Vagina (tissue), 2 donors: ENCODE data around the gene KANK4. TPM values are rescaled to one million over a fixed set of nuclear protein-coding genes. Genes with fewer than 3 reads are reported as not detected.

Experiments
- DNase-seq, 2 donors: peaks; one replicate each; pipeline ENCODE4 v3.0.0-alpha.2; 2017; ENCODE audit errors: extremely low spot score in 2 of 2
- H3K27ac ChIP-seq: fragments of 200-600 bp; sonication (generic); one replicate; pipeline ENCODE4 v1.5.1; 2019
- H3K27me3 ChIP-seq: fragments of 200-600 bp; sonication (generic); one replicate; pipeline ENCODE4 v1.5.1; 2019
- H3K36me3 ChIP-seq, 2 donors: fragments of 200-600 bp; sonication (generic); one replicate each; pipeline ENCODE4 v1.5.1; 2017 to 2019
- H3K4me1 ChIP-seq: fragments of 200-600 bp; sonication (generic); one replicate; pipeline ENCODE4 v1.5.1; 2019
- H3K4me3 ChIP-seq, 2 donors: fragments of 200-600 bp; sonication (generic); 1 replicate in 1 of 2; 2 replicates in 1 of 2; pipeline ENCODE4 v1.5.1; 2016 to 2019
- H3K9me3 ChIP-seq: fragments of 200-600 bp; sonication (generic); one replicate; pipeline ENCODE4 v1.5.1; 2019
- POLR2A ChIP-seq, 2 donors: fragments of 450-650 bp; IDR thresholded peaks; one replicate each; pipeline ENCODE4 v1.6.1; 2017; ENCODE audit warnings: antibody characterized with exemption in 2 of 2, mild to moderate bottlenecking in 2 of 2, moderate library complexity in 2 of 2
- POLR2AphosphoS5 ChIP-seq, 2 donors: sonication (generic); formaldehyde crosslinking; IDR thresholded peaks; one replicate each; pipeline ENCODE4 v1.9.0; 2017; ENCODE audit warnings: antibody characterized with exemption in 2 of 2, mild to moderate bottlenecking in 2 of 2, low read depth in 1 of 2; ENCODE audit not compliant: insufficient read depth in 1 of 2
- intact Hi-C: fragments of 100-400 bp; cut with DNase I; formaldehyde crosslinking; loops from one replicate; pipeline ENCODE4 v1.15.1; 2023
- total RNA-seq: library from RNA; depleted of rRNA; stranded (reverse); fragments of >200 nt; gene quantifications from one replicate; pipeline ENCODE4 v1.2.3, GENCODE V29; 2016
- TF ChIP-seq, protein P1 (sequence below), 3 experiments: fragments of 450-650 bp in 2 of 3; fragments of 200-600 bp in 1 of 3; sonication (generic) in 1 of 3; IDR thresholded peaks; one replicate each; pipeline ENCODE4 v1.5.1; 2017 to 2019; ENCODE audit warnings: antibody characterized with exemption in 3 of 3, mild to moderate bottlenecking in 2 of 3, moderate library complexity in 2 of 3

KANK4 gene
- total RNA-seq, 1 donor from 2014 or later, result 1.2 TPM

DNA sequence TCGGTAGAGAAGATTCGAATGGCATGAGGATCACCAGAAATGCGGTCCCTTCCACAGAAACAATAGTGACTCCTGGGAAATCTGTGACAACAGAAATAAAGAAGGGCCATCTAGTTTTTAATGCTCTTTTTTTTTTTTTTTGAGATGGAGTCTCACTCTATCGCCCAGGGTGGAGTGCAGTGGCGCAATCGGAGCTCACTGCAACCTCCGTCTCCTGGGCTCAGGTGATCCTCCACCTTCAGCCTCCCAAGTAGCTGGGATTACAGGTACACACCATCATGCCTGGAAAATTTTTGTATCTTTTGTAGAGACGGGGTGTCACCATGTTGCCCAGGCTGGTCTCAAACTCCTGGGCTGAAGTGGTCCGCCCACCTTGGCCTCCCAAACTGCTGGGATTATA is 80.7 kb downstream of the KANK4 start:
- H3K27me3 ChIP-seq, result no peaks in the 10 kb centered on the region
- DNase-seq, result no peak
- no peaks in the 10 kb centered on the region for H3K36me3 ChIP-seq
- no peak overlapping the region for H3K27ac ChIP-seq
- intact Hi-C loops, result no loop called here
- peaks cover 12% of the 10 kb centered on the region for H3K4me1 ChIP-seq
- H3K9me3 ChIP-seq, result no peaks in the 10 kb centered on the region
- no peak overlapping the region for H3K4me3 ChIP-seq
- TF ChIP-seq, protein P1, sequence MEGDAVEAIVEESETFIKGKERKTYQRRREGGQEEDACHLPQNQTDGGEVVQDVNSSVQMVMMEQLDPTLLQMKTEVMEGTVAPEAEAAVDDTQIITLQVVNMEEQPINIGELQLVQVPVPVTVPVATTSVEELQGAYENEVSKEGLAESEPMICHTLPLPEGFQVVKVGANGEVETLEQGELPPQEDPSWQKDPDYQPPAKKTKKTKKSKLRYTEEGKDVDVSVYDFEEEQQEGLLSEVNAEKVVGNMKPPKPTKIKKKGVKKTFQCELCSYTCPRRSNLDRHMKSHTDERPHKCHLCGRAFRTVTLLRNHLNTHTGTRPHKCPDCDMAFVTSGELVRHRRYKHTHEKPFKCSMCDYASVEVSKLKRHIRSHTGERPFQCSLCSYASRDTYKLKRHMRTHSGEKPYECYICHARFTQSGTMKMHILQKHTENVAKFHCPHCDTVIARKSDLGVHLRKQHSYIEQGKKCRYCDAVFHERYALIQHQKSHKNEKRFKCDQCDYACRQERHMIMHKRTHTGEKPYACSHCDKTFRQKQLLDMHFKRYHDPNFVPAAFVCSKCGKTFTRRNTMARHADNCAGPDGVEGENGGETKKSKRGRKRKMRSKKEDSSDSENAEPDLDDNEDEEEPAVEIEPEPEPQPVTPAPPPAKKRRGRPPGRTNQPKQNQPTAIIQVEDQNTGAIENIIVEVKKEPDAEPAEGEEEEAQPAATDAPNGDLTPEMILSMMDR (IDR thresholded peaks at IDR 0.05), result no peak
- TF ChIP-seq POLR2AphosphoS5 (IDR thresholded peaks at IDR 0.05; ENCODE audit: insufficient read depth in 1 of 2, low read depth in 1 of 2) (no peak), POLR2A (IDR thresholded peaks at IDR 0.05) (no peak)

DNA sequence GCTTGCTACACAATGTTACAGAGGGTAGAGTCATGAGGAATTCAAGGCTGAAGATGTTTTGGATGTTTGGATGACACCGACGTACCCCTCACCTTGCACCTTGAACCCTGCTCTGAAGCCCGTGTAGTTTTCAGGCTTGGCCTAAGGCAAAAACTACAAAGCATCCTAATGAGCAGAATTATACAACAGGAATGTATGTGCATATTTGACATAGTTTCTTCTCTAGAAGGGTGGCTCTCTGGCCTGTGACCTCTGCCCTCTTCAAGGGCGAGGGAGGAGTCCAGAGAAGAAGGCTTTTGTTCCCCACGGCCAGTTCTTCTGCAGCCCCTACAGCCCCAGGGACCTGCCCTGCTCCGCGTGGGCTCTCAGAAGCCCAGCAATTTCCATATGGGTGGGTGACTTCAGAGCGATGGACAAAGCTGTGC is 81.3 kb downstream of the KANK4 start:
- intact Hi-C loops, result no loop called here
- H3K4me3 ChIP-seq, result no peak overlapping the region
- peaks cover 12% of the 10 kb centered on the region for H3K4me1 ChIP-seq
- no peaks in the 10 kb centered on the region for H3K27me3 ChIP-seq
- H3K9me3 ChIP-seq, result no peaks in the 10 kb centered on the region
- no peak for DNase-seq
- no peaks in the 10 kb centered on the region for H3K36me3 ChIP-seq
- TF ChIP-seq POLR2AphosphoS5 (IDR thresholded peaks at IDR 0.05; ENCODE audit: insufficient read depth in 1 of 2, low read depth in 1 of 2), result no peak
- no peak for TF ChIP-seq POLR2A (IDR thresholded peaks at IDR 0.05)
- TF ChIP-seq, protein P1 (IDR thresholded peaks at IDR 0.05), result no peak
- no peak overlapping the region for H3K27ac ChIP-seq

DNA sequence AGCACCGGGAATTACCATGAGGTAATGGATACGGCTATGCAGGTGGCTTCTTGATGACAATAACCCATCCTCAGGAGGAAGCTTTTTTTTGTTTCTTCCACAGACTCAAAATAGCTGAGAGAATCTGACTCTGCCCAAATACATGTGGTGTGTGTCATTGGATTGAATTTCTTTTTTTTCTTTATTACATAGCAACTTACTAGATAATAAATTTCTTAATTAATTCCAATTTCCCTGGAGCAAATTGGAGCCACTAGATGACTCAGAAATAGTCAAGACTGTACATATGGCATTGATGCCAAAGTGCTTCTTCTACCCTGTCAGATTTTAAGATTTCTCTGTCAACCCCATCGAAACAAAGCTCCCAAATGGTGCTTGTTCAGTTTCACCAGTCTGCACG is 81.9 kb downstream of the KANK4 start:
- Histone ChIP-seq H3K27me3 (no peaks in the 10 kb centered on the region), H3K36me3 (no peaks in the 10 kb centered on the region), H3K27ac (no peak overlapping the region), H3K4me3 (no peak overlapping the region), H3K9me3 (no peaks in the 10 kb centered on the region), H3K4me1 (peaks cover 12% of the 10 kb centered on the region)
- DNase-seq, result no peak
- intact Hi-C loops, result no loop called here
- no peak for TF ChIP-seq POLR2A (IDR thresholded peaks at IDR 0.05)
- TF ChIP-seq POLR2AphosphoS5 (IDR thresholded peaks at IDR 0.05; ENCODE audit: insufficient read depth in 1 of 2, low read depth in 1 of 2), result no peak
- TF ChIP-seq, protein P1 (IDR thresholded peaks at IDR 0.05), result no peak

DNA sequence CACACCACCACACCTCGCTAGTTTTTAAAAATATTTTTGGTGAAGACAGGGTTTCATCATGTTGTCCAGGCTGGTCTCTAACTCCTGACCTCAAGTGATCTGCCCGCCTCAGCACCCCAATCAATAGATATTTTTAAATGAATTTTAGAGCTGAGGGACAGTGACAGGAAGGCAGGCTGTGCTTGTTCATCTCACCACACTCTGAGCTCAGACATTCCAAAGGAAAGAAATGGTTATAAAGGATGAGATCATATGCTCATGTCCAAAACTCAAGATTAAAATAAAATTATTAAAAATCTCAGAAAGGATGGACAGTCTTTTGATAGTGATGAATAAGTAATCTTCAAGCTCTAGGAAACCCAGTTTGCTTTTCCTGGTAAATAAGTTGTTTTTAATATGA is 83.7 kb downstream of the KANK4 start:
- Histone ChIP-seq H3K9me3 (no peaks in the 10 kb centered on the region), H3K4me3 (no peak overlapping the region), H3K27ac (no peak overlapping the region), H3K36me3 (no peaks in the 10 kb centered on the region), H3K4me1 (peaks cover under 1% of the 10 kb centered on the region), H3K27me3 (no peaks in the 10 kb centered on the region)
- TF ChIP-seq POLR2AphosphoS5 (IDR thresholded peaks at IDR 0.05; ENCODE audit: insufficient read depth in 1 of 2, low read depth in 1 of 2), result no peak
- TF ChIP-seq, protein P1 (IDR thresholded peaks at IDR 0.05), result no peak
- TF ChIP-seq POLR2A (IDR thresholded peaks at IDR 0.05), result no peak
- intact Hi-C loops, result no loop called here
- DNase-seq, result no peak

DNA sequence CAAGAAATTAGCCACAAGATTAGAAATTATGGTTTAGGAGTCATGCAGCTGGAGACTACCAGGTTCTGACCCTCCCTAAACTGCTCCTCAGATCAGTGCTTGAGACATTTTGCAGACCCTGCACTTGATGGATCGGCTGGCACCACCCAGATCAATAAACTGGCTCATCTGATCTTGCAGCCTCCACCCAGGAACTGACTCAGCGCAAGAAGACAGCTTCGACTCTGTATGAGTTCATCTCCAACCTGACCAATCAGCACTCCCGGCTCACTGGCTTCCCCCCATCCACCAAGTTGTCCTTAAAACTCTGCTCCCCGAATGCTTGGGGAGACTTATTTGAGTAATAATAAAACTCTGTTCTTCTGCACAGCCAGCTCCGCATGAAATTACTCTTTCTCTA is 84.5 kb downstream of the KANK4 start:
- no peaks in the 10 kb centered on the region for H3K27me3 ChIP-seq
- TF ChIP-seq POLR2AphosphoS5 (IDR thresholded peaks at IDR 0.05; ENCODE audit: insufficient read depth in 1 of 2, low read depth in 1 of 2), result no peak
- TF ChIP-seq, protein P1 (IDR thresholded peaks at IDR 0.05), result no peak
- no peak for TF ChIP-seq POLR2A (IDR thresholded peaks at IDR 0.05)
- intact Hi-C loops, result no loop called here
- no peak for DNase-seq
- H3K4me3 ChIP-seq, result no peak overlapping the region
- H3K9me3 ChIP-seq, result no peaks in the 10 kb centered on the region
- no peak overlapping the region for H3K27ac ChIP-seq
- H3K36me3 ChIP-seq, result no peaks in the 10 kb centered on the region
- no peaks in the 10 kb centered on the region for H3K4me1 ChIP-seq
